Measurements from ENCODE around the gene SMIM41. TPM values are rescaled to one million over a fixed set of nuclear protein-coding genes. Genes with fewer than 3 reads are reported as not detected.
A peak's percentile ranks its signal among the peaks of the same experiment; 100 is the strongest.

The SMIM41 gene
- polyA plus RNA-seq, 3 donors = not detected

GRCh38 chr12:52139147-52139546, 59.6 kb downstream of the SMIM41 start:
- TF ChIP-seq, protein P1, sequence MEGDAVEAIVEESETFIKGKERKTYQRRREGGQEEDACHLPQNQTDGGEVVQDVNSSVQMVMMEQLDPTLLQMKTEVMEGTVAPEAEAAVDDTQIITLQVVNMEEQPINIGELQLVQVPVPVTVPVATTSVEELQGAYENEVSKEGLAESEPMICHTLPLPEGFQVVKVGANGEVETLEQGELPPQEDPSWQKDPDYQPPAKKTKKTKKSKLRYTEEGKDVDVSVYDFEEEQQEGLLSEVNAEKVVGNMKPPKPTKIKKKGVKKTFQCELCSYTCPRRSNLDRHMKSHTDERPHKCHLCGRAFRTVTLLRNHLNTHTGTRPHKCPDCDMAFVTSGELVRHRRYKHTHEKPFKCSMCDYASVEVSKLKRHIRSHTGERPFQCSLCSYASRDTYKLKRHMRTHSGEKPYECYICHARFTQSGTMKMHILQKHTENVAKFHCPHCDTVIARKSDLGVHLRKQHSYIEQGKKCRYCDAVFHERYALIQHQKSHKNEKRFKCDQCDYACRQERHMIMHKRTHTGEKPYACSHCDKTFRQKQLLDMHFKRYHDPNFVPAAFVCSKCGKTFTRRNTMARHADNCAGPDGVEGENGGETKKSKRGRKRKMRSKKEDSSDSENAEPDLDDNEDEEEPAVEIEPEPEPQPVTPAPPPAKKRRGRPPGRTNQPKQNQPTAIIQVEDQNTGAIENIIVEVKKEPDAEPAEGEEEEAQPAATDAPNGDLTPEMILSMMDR (IDR thresholded peaks at IDR 0.05) = no peak
- Histone ChIP-seq H4K20me1 (ENCODE audit: insufficient read depth, low read length) (no peaks in the 10 kb centered on the region), H3K4me1 (ENCODE audit: control insufficient read depth in 1 of 2, insufficient read depth in 2 of 2, low read length in 2 of 2) (no peaks in the 10 kb centered on the region), H3K9ac (ENCODE audit: insufficient read depth, low read length, poor library complexity, severe bottlenecking) (no peak overlapping the region), H3K9me3 (replicated peaks in 1 of 2; ENCODE audit: control insufficient read depth in 1 of 2, insufficient read depth in 1 of 2, low read length in 2 of 2) (no peaks in the 10 kb centered on the region), H3K36me3 (replicated peaks in 1 of 2; ENCODE audit: control insufficient read depth in 1 of 2, insufficient read depth in 2 of 2, low read length in 2 of 2) (no peaks in the 10 kb centered on the region), H3K79me2 (ENCODE audit: insufficient read depth, low read length) (no peaks in the 10 kb centered on the region), H3K27ac (ENCODE audit: low read depth in 1 of 2, low read length in 2 of 2) (no peak overlapping the region), H3K4me3 (replicated peaks in 1 of 3; ENCODE audit: low read depth in 2 of 3, low read length in 3 of 3) (no peak overlapping the region), H3K4me2 (replicated peaks; ENCODE audit: extremely low read depth, low read length, poor library complexity, severe bottlenecking) (no peak overlapping the region), H3K27me3 (ENCODE audit: control insufficient read depth in 2 of 2, insufficient read depth in 2 of 2, low read length in 2 of 2) (peaks cover 0 to 9% of the 10 kb centered on the region in 2 donors), H2AFZ (ENCODE audit: insufficient read depth, low read depth, low read length, poor library complexity, severe bottlenecking) (no peak overlapping the region)
- Mint-ChIP-seq H3K27me3 (ENCODE audit: low read depth in 3 of 3) (peaks cover 27 to 41% (median 28%) of the 10 kb centered on the region in 3 donors), H3K36me3 (no peaks in the 10 kb centered on the region), H3K4me1 (peaks cover 2% of the 10 kb centered on the region), H3K4me3 (peak overlapping the region in 1 of 2 donors; percentile 57), H3K27ac (no peak overlapping the region), H3K9me3 (no peaks in the 10 kb centered on the region)
- DNase-seq = no peak
- intact Hi-C loops (cut with micrococcal nuclease) = no loop called here
- WGBS (ENCODE audit: insufficient coverage) = 90% methylated on average over 11 of the region's 13 CpGs

DNA sequence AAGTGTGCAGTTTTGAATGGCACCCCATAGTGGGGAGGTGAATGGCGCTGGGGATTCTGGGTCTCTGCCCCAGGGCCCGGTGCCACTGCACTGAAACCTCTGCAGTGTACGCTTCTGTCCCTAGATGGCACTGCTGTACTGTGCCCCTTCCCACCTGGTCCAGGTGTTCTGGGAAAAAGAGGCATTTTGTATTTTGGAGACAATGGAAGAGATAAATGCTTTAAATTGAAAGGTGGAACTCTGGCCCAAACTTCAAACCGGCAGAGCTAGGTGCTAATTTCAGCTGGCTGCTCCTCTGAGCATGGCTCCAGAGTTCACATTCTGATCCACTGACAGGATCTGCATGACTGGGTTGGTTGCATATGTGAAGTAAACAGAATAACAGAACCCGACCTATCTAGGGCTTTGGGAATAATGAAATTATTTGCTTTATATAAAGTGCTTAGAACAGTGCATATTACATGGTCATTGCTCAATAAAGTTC, 60.1 kb downstream of the SMIM41 start:
- Histone ChIP-seq H4K20me1 (ENCODE audit: insufficient read depth, low read length) (no peaks in the 10 kb centered on the region), H3K9me3 (replicated peaks in 1 of 2; ENCODE audit: control insufficient read depth in 1 of 2, insufficient read depth in 1 of 2, low read length in 2 of 2) (no peaks in the 10 kb centered on the region), H3K36me3 (replicated peaks in 1 of 2; ENCODE audit: control insufficient read depth in 1 of 2, insufficient read depth in 2 of 2, low read length in 2 of 2) (no peaks in the 10 kb centered on the region), H3K9ac (ENCODE audit: insufficient read depth, low read length, poor library complexity, severe bottlenecking) (no peak overlapping the region), H3K4me2 (replicated peaks; ENCODE audit: extremely low read depth, low read length, poor library complexity, severe bottlenecking) (no peak overlapping the region), H3K79me2 (ENCODE audit: insufficient read depth, low read length) (no peaks in the 10 kb centered on the region), H2AFZ (ENCODE audit: insufficient read depth, low read depth, low read length, poor library complexity, severe bottlenecking) (no peak overlapping the region), H3K4me1 (ENCODE audit: control insufficient read depth in 1 of 2, insufficient read depth in 2 of 2, low read length in 2 of 2) (no peaks in the 10 kb centered on the region), H3K27me3 (ENCODE audit: control insufficient read depth in 2 of 2, insufficient read depth in 2 of 2, low read length in 2 of 2) (peaks cover 0 to 9% of the 10 kb centered on the region in 2 donors), H3K27ac (ENCODE audit: low read depth in 1 of 2, low read length in 2 of 2) (no peak overlapping the region), H3K4me3 (replicated peaks in 1 of 3; ENCODE audit: low read depth in 2 of 3, low read length in 3 of 3) (no peak overlapping the region)
- 41% methylated on average over 4 of the region's 5 CpGs for WGBS (ENCODE audit: insufficient coverage)
- Mint-ChIP-seq H3K9me3 (no peaks in the 10 kb centered on the region), H3K27ac (peak overlapping the region in 1 of 7 donors; percentile 5), H3K4me3 (peak overlapping the region in 1 of 2 donors; percentile 57), H3K4me1 (peaks cover 2% of the 10 kb centered on the region), H3K27me3 (ENCODE audit: low read depth in 3 of 3) (peaks cover 25 to 38% (median 28%) of the 10 kb centered on the region in 3 donors), H3K36me3 (no peaks in the 10 kb centered on the region)
- TF ChIP-seq, protein P1 (IDR thresholded peaks at IDR 0.05) = peak; percentile 55
- intact Hi-C loops (cut with micrococcal nuclease) = no loop called here
- no peak for DNase-seq

Data from CD14-positive monocyte (primary cell).